Measurements from ENCODE around the gene CD2.

DNA sequence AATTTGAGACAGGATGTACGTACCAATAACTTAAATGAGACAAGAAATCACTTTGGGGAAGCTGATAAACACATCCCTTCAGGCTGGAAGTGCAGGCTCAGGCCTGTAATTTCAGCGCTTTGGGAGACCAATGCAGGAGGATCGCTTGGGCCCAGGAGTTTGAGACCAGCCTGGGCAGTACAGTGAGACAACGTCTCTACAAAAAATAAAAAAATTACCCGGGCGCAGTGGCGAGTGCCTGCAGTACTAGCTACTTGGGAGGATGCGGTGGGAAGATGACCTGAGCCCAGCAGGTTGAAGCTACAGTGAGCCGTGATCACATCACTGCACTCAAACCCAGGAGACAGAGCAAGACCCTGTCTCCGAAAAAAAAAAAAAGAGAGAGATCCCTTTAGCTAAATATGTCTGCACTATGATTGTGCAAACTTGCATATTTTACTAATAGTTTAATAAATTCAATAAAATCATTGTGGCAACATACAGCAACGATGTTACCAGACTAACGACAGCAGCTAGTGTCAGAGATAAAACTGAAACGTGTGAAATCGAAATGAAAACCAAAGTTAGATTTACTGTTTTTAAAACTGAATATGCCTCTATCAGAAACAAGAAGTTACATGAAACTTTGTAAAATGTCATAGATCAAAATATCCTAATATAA lies 54.7 kb downstream of the CD2 start:
- TF ChIP-seq, protein P1, sequence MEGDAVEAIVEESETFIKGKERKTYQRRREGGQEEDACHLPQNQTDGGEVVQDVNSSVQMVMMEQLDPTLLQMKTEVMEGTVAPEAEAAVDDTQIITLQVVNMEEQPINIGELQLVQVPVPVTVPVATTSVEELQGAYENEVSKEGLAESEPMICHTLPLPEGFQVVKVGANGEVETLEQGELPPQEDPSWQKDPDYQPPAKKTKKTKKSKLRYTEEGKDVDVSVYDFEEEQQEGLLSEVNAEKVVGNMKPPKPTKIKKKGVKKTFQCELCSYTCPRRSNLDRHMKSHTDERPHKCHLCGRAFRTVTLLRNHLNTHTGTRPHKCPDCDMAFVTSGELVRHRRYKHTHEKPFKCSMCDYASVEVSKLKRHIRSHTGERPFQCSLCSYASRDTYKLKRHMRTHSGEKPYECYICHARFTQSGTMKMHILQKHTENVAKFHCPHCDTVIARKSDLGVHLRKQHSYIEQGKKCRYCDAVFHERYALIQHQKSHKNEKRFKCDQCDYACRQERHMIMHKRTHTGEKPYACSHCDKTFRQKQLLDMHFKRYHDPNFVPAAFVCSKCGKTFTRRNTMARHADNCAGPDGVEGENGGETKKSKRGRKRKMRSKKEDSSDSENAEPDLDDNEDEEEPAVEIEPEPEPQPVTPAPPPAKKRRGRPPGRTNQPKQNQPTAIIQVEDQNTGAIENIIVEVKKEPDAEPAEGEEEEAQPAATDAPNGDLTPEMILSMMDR (IDR thresholded peaks at IDR 0.05): no peak
- TF ChIP-seq ZFX (IDR thresholded peaks at IDR 0.05; ENCODE audit: borderline replicate concordance): no peak
